ENCODE results near the gene ZNF182. TPM values are rescaled to one million over a fixed set of nuclear protein-coding genes. Genes with fewer than 3 reads are reported as not detected.

Gene ZNF182
- total and polyA plus RNA-seq, 9 of the 15 experiments (the other 6 are each of a cell fraction or from before 2014, with no cell fraction given), result 0.59 to 5.0 (median 3.9) TPM

GRCh38 chrX:47936224-47936939 lies 67.4 kb downstream of the ZNF182 start (continued):
- no peak for TF ChIP-seq ZNF318 (IDR thresholded peaks at IDR 0.05; ENCODE audit: borderline replicate concordance in 1 of 2, low read depth in 1 of 2)
- no peak for TF ChIP-seq HMGXB4 (CRISPR knock-in tag; IDR thresholded peaks at IDR 0.05)
- TF ChIP-seq KDM1A (IDR thresholded peaks at IDR 0.05), result peak; percentile 80 to 85
- TF ChIP-seq SMAD3 (CRISPR knock-in tag; conservative IDR thresholded peaks at IDR 0.05), result no peak
- no peak for TF ChIP-seq ZNF184 (CRISPR knock-in tag; IDR thresholded peaks at IDR 0.05)
- no peak for TF ChIP-seq KDM5B (IDR thresholded peaks at IDR 0.05; ENCODE audit: insufficient replicate concordance, low read depth, low read length)
- no peak for TF ChIP-seq ZFP1 (CRISPR knock-in tag; IDR thresholded peaks at IDR 0.05)
- TF ChIP-seq HMGN3 (IDR thresholded peaks at IDR 0.05; ENCODE audit: borderline replicate concordance, extremely low read depth, insufficient read length, low read depth, low read length), result peak; percentile 57

Measured in K562 (cell line).